A549 (cell line): ENCODE measurements around the gene ARMC9. TPM values are rescaled to one million over a fixed set of nuclear protein-coding genes. Genes with fewer than 3 reads are reported as not detected.

Source experiments
- ATAC-seq, 2 experiments: fragments of 200-7000 bp in 1 of 2; fragments of >200 bp in 1 of 2; cut with Nextera tagmentation in 1 of 2; cut with Tn5 transposase in 1 of 2; 3 replicates each; pipeline versions ENCODE4 v1.8.0 to v1.9.1; 2018 to 2020; ENCODE audit warnings: mild to moderate bottlenecking in 1 of 2, moderate library complexity in 1 of 2
- CTCF ChIA-PET: fragments of 300-600 bp; sonication (Branson Sonifier 250); formaldehyde crosslinking; extraction: SDS; loops from one replicate; lab custom pipeline; 2021; ENCODE audit warnings: antibody characterized with exemption, inconsistent platforms; lab: Yijun Ruan, JAX
- POLR2A ChIA-PET: fragments of 350-600 bp; formaldehyde crosslinking; extraction: SDS; loops from one replicate; lab custom pipeline; 2021; ENCODE audit warnings: antibody characterized with exemption, inconsistent platforms; lab: Yijun Ruan, JAX
- DNase-seq, 2 experiments: peaks; one replicate each; pipeline versions ENCODE4 v3.0.0 to v3.0.0-alpha.2; 2011 to 2016; ENCODE audit warnings: low read depth in 1 of 2, low spot score in 1 of 2
- FAIRE-seq: peaks from 2 replicates; lab custom pipeline; 2011; peaks lifted over from hg19 to GRCh38; lab: Jason Lieb, UNC
- H3K27ac ChIP-seq, 2 experiments: fragments of >200 bp; sonication (Bioruptor Twin); formaldehyde crosslinking; 3 replicates each; pipeline ENCODE4 v1.5.1; 2016 to 2017
- H3K4me1 ChIP-seq: fragments of >200 bp; sonication (Bioruptor Twin); formaldehyde crosslinking; 3 replicates; pipeline ENCODE4 v1.6.1; 2016
- H3K4me2 ChIP-seq: fragments of >200 bp; sonication (Bioruptor Twin); formaldehyde crosslinking; 3 replicates; pipeline ENCODE4 v1.6.1; 2016
- H3K4me3 ChIP-seq: fragments of >200 bp; sonication (Bioruptor Twin); formaldehyde crosslinking; 3 replicates; pipeline ENCODE4 v1.5.1; 2016
- H3K9me3 ChIP-seq: fragments of >200 bp; sonication (Bioruptor Twin); formaldehyde crosslinking; 3 replicates; pipeline ENCODE4 v1.6.1; 2016
- BCL3 ChIP-seq: fragments of >200 bp; sonication (Bioruptor Twin); formaldehyde crosslinking; IDR thresholded peaks from 3 replicates; pipeline ENCODE4 v1.6.1; 2016
- BHLHE40 ChIP-seq: IDR thresholded peaks from 2 replicates; pipeline ENCODE4 v1.6.1; 2012; ENCODE audit warnings: low read depth, low read length, inconsistent platforms
- CBX2 ChIP-seq: fragments of 200-600 bp; sonication (generic); IDR thresholded peaks from 2 replicates; pipeline ENCODE4 v1.6.1; 2016; ENCODE audit warnings: low read depth, mild to moderate bottlenecking, borderline replicate concordance
- CBX8 ChIP-seq: fragments of 200-600 bp; sonication (generic); IDR thresholded peaks from 2 replicates; pipeline ENCODE4 v1.6.1; 2016
- EHF ChIP-seq: fragments of 250-450 bp; sonication (Bioruptor Pico); IDR thresholded peaks from 2 replicates; pipeline ENCODE4 v1.5.0; 2020; ENCODE audit warnings: mild to moderate bottlenecking
- ESRRA ChIP-seq: fragments of 150-350 bp; IDR thresholded peaks from 2 replicates; pipeline ENCODE4 v1.6.1; 2014; ENCODE audit warnings: mild to moderate bottlenecking, low read length, borderline replicate concordance
- GATA3 ChIP-seq: IDR thresholded peaks from 2 replicates; pipeline ENCODE4 v1.6.1; 2012; ENCODE audit warnings: borderline replicate concordance
- HDAC2 ChIP-seq: fragments of 200-600 bp; sonication (generic); IDR thresholded peaks from 2 replicates; pipeline ENCODE4 v1.6.1; 2016
- HMGXB4 ChIP-seq: fragments of 250-450 bp; sonication (Bioruptor Pico); IDR thresholded peaks from 2 replicates; pipeline ENCODE4 v1.5.0; 2021; ENCODE audit warnings: mild to moderate bottlenecking, moderate library complexity, borderline replicate concordance
- HOXB5 ChIP-seq: fragments of 250-450 bp; sonication (Bioruptor Pico); IDR thresholded peaks from 2 replicates; pipeline ENCODE4 v1.5.0; 2020; ENCODE audit warnings: mild to moderate bottlenecking, moderate library complexity
- KDM1A ChIP-seq: fragments of 200-600 bp; sonication (generic); IDR thresholded peaks from 2 replicates; pipeline ENCODE4 v1.6.1; 2016; ENCODE audit warnings: low read depth, mild to moderate bottlenecking
- KDM5A ChIP-seq: fragments of 200-600 bp; sonication (generic); IDR thresholded peaks from 2 replicates; pipeline ENCODE4 v1.6.1; 2016; ENCODE audit warnings: antibody characterized with exemption, mild to moderate bottlenecking
- MAFK ChIP-seq: fragments of 450-650 bp; IDR thresholded peaks from 2 replicates; pipeline ENCODE4 v1.6.1; 2014; ENCODE audit not compliant: partially characterized antibody
- NPAS2 ChIP-seq: fragments of 250-450 bp; sonication (Bioruptor Pico); IDR thresholded peaks from 2 replicates; pipeline ENCODE4 v1.8.0; 2022; ENCODE audit warnings: mild to moderate bottlenecking, moderate library complexity, borderline replicate concordance
- NR3C1 ChIP-seq: fragments of >200 bp; sonication (Bioruptor Twin); formaldehyde crosslinking; IDR thresholded peaks from 3 replicates; pipeline ENCODE4 v1.6.1; 2017
- PHF8 ChIP-seq: fragments of 200-600 bp; sonication (generic); IDR thresholded peaks from 2 replicates; pipeline ENCODE4 v1.6.1; 2016; ENCODE audit warnings: low read depth, mild to moderate bottlenecking, antibody characterized with exemption, moderate library complexity, borderline replicate concordance
- POLR2A ChIP-seq: IDR thresholded peaks from 2 replicates; pipeline ENCODE4 v1.6.1; 2012; ENCODE audit warnings: mild to moderate bottlenecking, low read length
- RAD21 ChIP-seq, 2 experiments: fragments of >200 bp in 1 of 2; sonication (Bioruptor Twin) in 1 of 2; formaldehyde crosslinking in 1 of 2; IDR thresholded peaks in 1 of 2; conservative IDR thresholded peaks in 1 of 2; 2 replicates in 1 of 2; 3 replicates in 1 of 2; pipeline ENCODE4 v1.6.1; 2012 to 2018; ENCODE audit warnings: inconsistent platforms in 1 of 2
- RARB ChIP-seq: fragments of 250-450 bp; sonication (Bioruptor Pico); IDR thresholded peaks from 2 replicates; pipeline ENCODE4 v1.8.0; 2021; ENCODE audit warnings: mild to moderate bottlenecking, moderate library complexity
- RFX5 ChIP-seq: fragments of 450-650 bp; IDR thresholded peaks from 2 replicates; pipeline ENCODE4 v1.7.1; 2014; ENCODE audit warnings: antibody characterized with exemption, mild to moderate bottlenecking, moderate library complexity
- TP53 ChIP-seq: fragments of 250-450 bp; sonication (Bioruptor Pico); IDR thresholded peaks from 2 replicates; pipeline ENCODE4 v1.5.0; 2021; ENCODE audit warnings: mild to moderate bottlenecking, moderate library complexity
- WGBS: methylation state at CpG from one replicate; pipeline ENCODE4 v1.1.6; 2017; ENCODE audit errors: missing lambda C conversion rate; 5-methylcytosine and 5-hydroxymethylcytosine counted together
- polyA plus RNA-seq, 4 experiments: library from polyadenylated mRNA; depleted of rRNA in 3 of 4; stranded (reverse); fragments of >200 nt; fragmentation: RNase III in 1 of 4; extraction: RNeasy Plus Mini Kit Qiagen cat#74134 plus additional on column Dnase treatment in 1 of 4; gene quantifications; 2 replicates in 3 of 4; 3 replicates in 1 of 4; pipeline ENCODE4 v1.2.3, GENCODE V29; 2011 to 2017
- TF ChIP-seq, protein P1 (sequence below): fragments of 200-600 bp; sonication (generic); IDR thresholded peaks from 2 replicates; pipeline ENCODE4 v1.6.1; 2016; ENCODE audit warnings: antibody characterized with exemption, mild to moderate bottlenecking, moderate library complexity
- TF ChIP-seq, protein P2 (sequence below): fragments of >200 bp; sonication (Bioruptor Twin); formaldehyde crosslinking; IDR thresholded peaks from 3 replicates; pipeline ENCODE4 v1.5.1; 2016

Gene ARMC9
- polyA plus RNA-seq, 2 of the 4 experiments (the other 2 are of a cell fraction) = 12.0 to 14.1 TPM

DNA sequence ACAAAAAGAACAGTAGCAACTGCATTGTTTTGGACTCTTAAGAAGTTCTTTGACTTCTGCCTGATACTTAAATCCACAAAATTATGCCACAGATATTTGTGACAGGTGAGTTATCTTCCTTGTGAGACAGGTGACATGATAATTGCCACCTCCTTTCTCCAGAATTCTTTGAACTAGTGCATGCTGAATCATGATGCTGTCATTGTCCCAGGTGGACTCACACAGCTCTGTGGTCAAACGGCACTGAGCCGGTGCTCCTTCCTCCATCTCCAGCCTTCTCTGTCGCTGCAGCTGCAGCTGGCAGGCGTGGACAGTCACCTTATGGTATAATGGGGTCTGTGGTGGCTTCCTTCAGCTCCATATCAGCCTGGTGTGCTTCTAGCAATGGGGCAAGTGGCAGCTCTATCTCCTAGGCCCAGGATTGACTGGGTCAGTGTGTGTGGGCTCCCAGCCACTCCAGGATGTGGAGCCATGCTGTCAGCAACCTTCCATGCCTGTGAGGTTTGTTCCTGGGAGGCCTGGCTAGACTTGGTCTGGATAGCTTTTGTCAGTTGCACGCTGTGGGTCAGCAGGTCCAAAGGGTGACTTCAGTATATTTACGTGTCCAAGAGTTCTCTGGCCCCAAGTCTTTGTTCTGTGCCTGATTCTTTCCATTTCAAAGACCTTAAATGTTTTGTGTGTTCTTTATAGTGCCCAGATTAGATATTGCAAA lies 15.7 kb downstream of the ARMC9 start:
- FAIRE-seq (no peak), ATAC-seq (no peak), DNase-seq (no peak)
- TF ChIP-seq RAD21 (conservative IDR thresholded peaks at IDR 0.05 in 1 of 2, IDR thresholded peaks at IDR 0.05 in 1 of 2) (no peak), GATA3 (no peak), NR3C1 (no peak), RARB (CRISPR knock-in tag) (no peak), ESRRA (no peak), CBX8 (no peak), PHF8 (no peak)
- Histone ChIP-seq H3K9me3 (no peaks in the 10 kb centered on the region), H3K4me2 (no peak overlapping the region), H3K4me3 (no peak overlapping the region), H3K27ac (no peak overlapping the region), H3K4me1 (no peaks in the 10 kb centered on the region)
- ChIA-PET POLR2A (no interaction called here), CTCF (interaction anchor here (0.6 to 6.3 kb wide), 6 partner anchors 13 to 414 kb away, joined by 3 to 38 read pairs (median 5); no protein-coding TSS in a partner anchor)
- 94% methylated on average over 5 of the region's 6 CpGs for whole genome bisulfite sequencing

DNA sequence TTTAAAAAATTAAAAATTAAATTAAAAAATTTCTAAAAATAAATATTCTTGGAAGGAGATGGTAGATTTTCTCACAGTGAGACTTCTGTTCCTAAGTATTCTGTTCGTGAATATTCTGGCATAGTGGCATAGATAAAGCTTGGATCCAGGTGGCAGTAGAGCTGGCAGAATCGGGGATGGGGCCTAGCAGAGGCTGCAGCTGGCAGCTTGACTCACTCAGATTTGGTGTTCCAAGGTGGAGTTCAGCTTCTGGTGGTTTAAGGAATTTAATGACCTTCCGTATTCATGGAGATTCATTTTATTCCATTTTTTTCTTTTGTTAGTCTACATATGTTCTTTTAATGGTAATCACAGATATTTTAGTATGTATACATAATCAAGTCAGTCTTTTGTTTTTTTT lies 19.9 kb downstream of the ARMC9 start:
- DNase-seq (no peak), ATAC-seq (no peak), FAIRE-seq (no peak)
- WGBS = 87% methylated on average over 3 of the region's 3 CpGs
- TF ChIP-seq KDM1A = no peak
- no peak for TF ChIP-seq MAFK
- TF ChIP-seq POLR2A = no peak
- no peak for TF ChIP-seq CBX8
- TF ChIP-seq NR3C1 = no peak
- no peak for TF ChIP-seq BCL3
- no peak for TF ChIP-seq PHF8
- TF ChIP-seq, protein P1, sequence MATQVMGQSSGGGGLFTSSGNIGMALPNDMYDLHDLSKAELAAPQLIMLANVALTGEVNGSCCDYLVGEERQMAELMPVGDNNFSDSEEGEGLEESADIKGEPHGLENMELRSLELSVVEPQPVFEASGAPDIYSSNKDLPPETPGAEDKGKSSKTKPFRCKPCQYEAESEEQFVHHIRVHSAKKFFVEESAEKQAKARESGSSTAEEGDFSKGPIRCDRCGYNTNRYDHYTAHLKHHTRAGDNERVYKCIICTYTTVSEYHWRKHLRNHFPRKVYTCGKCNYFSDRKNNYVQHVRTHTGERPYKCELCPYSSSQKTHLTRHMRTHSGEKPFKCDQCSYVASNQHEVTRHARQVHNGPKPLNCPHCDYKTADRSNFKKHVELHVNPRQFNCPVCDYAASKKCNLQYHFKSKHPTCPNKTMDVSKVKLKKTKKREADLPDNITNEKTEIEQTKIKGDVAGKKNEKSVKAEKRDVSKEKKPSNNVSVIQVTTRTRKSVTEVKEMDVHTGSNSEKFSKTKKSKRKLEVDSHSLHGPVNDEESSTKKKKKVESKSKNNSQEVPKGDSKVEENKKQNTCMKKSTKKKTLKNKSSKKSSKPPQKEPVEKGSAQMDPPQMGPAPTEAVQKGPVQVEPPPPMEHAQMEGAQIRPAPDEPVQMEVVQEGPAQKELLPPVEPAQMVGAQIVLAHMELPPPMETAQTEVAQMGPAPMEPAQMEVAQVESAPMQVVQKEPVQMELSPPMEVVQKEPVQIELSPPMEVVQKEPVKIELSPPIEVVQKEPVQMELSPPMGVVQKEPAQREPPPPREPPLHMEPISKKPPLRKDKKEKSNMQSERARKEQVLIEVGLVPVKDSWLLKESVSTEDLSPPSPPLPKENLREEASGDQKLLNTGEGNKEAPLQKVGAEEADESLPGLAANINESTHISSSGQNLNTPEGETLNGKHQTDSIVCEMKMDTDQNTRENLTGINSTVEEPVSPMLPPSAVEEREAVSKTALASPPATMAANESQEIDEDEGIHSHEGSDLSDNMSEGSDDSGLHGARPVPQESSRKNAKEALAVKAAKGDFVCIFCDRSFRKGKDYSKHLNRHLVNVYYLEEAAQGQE = no peak
- TF ChIP-seq, protein P2, sequence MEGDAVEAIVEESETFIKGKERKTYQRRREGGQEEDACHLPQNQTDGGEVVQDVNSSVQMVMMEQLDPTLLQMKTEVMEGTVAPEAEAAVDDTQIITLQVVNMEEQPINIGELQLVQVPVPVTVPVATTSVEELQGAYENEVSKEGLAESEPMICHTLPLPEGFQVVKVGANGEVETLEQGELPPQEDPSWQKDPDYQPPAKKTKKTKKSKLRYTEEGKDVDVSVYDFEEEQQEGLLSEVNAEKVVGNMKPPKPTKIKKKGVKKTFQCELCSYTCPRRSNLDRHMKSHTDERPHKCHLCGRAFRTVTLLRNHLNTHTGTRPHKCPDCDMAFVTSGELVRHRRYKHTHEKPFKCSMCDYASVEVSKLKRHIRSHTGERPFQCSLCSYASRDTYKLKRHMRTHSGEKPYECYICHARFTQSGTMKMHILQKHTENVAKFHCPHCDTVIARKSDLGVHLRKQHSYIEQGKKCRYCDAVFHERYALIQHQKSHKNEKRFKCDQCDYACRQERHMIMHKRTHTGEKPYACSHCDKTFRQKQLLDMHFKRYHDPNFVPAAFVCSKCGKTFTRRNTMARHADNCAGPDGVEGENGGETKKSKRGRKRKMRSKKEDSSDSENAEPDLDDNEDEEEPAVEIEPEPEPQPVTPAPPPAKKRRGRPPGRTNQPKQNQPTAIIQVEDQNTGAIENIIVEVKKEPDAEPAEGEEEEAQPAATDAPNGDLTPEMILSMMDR = no peak
- no peak for TF ChIP-seq HOXB5
- TF ChIP-seq BHLHE40 = no peak
- TF ChIP-seq HMGXB4 = no peak
- no peak for TF ChIP-seq TP53
- TF ChIP-seq KDM5A = no peak
- TF ChIP-seq NPAS2 (CRISPR knock-in tag) = no peak
- no peak for TF ChIP-seq CBX2
- TF ChIP-seq RFX5 = no peak
- no peak for TF ChIP-seq EHF (CRISPR knock-in tag)
- TF ChIP-seq HDAC2 = no peak
- H3K4me3 ChIP-seq = no peak overlapping the region
- CTCF ChIA-PET = interaction anchor here (1.0 to 14.7 kb wide), 3 partner anchors 9 to 191 kb away, joined by 5 to 333 read pairs (median 15); no protein-coding TSS in a partner anchor
- H3K4me2 ChIP-seq = no peak overlapping the region
- no peak overlapping the region for H3K27ac ChIP-seq
- no peaks in the 10 kb centered on the region for H3K4me1 ChIP-seq
- H3K9me3 ChIP-seq = no peaks in the 10 kb centered on the region
- POLR2A ChIA-PET = no interaction called here
